ENCODE measurements around the gene TMEM135. TPM values are rescaled to one million over a fixed set of nuclear protein-coding genes. Genes with fewer than 3 reads are reported as not detected.

Gene TMEM135
- total and polyA plus RNA-seq, 2 donors (not counting 1 experiment from before 2014, with no cell fraction given): 2.7 to 19.5 TPM

GRCh38 chr11:87134524-87135106, 96.9 kb downstream of the TMEM135 start:
- Histone ChIP-seq H3K4me2 (replicated peaks; ENCODE audit: low read depth, low read length, poor library complexity, severe bottlenecking) (no peak overlapping the region), H3K79me2 (ENCODE audit: control insufficient read depth, insufficient read depth, low read length) (peaks cover 4% of the 10 kb centered on the region), H3K36me3 (replicated peaks in 1 of 2; ENCODE audit: control extremely low read depth in 1 of 2, control insufficient read depth in 1 of 2, extremely low read depth in 1 of 2, insufficient read depth in 2 of 2, low read length in 1 of 2) (peaks cover 0 to 1% of the 10 kb centered on the region in 2 experiments), H2AFZ (ENCODE audit: insufficient read depth, low read depth, low read length, poor library complexity, severe bottlenecking) (no peak overlapping the region), H3K27me3 (replicated peaks in 1 of 4; ENCODE audit: control extremely low read depth in 1 of 4, control insufficient read depth in 3 of 4, insufficient read depth in 4 of 4, low read length in 3 of 4) (no peaks in the 10 kb centered on the region), H3K27ac (ENCODE audit: low read length in 2 of 2) (no peak overlapping the region), H4K20me1 (ENCODE audit: control insufficient read depth, insufficient read depth, low read length, poor library complexity, severe bottlenecking) (no peaks in the 10 kb centered on the region), H3K4me1 (ENCODE audit: control insufficient read depth in 2 of 2, insufficient read depth in 2 of 2, low read length in 2 of 2) (no peaks in the 10 kb centered on the region), H3K9me3 (ENCODE audit: control extremely low read depth in 1 of 3, control insufficient read depth in 2 of 3, insufficient read depth in 1 of 3, low read length in 2 of 3) (peaks cover 0 to 3% (median 2%) of the 10 kb centered on the region in 3 donors), H3K4me3 (ENCODE audit: control extremely low read depth in 1 of 5, extremely low read depth in 1 of 5, insufficient read depth in 1 of 5, low read depth in 2 of 5, low read length in 4 of 5) (no peak overlapping the region), H3K9ac (ENCODE audit: low read length) (no peak overlapping the region)
- Mint-ChIP-seq H3K9me3 (ENCODE audit: insufficient read depth) (peaks cover 4% of the 10 kb centered on the region), H3K4me1 (no peaks in the 10 kb centered on the region), H3K4me3 (no peak overlapping the region), H3K27me3 (no peaks in the 10 kb centered on the region), H3K27ac (no peak overlapping the region)
- ATAC-seq (ENCODE audit: low read depth) (no peak), DNase-seq (no peak)
- no peak for TF ChIP-seq EZH2 (IDR thresholded peaks at IDR 0.05; ENCODE audit: borderline replicate concordance, insufficient read depth, low read depth, low read length, poor library complexity, severe bottlenecking)
- TF ChIP-seq CTCF (IDR thresholded peaks at IDR 0.05): no peak
- ChIA-PET POLR2A (no interaction called here), CTCF (no interaction called here)
- intact Hi-C loops (cut with micrococcal nuclease): no loop called here
- WGBS (ENCODE audit: insufficient coverage): 100% methylated on average over 1 of the region's 1 CpG

- H4K20me1 ChIP-seq (ENCODE audit: control insufficient read depth, insufficient read depth, low read length, poor library complexity, severe bottlenecking): no peaks in the 10 kb centered on the region
- peaks cover 4% of the 10 kb centered on the region for H3K79me2 ChIP-seq (ENCODE audit: control insufficient read depth, insufficient read depth, low read length)
- intact Hi-C loops (cut with micrococcal nuclease): no loop called here
- Mint-ChIP-seq H3K27me3 (no peaks in the 10 kb centered on the region), H3K27ac (no peak overlapping the region), H3K9me3 (ENCODE audit: insufficient read depth) (peaks cover 4% of the 10 kb centered on the region), H3K4me3 (no peak overlapping the region), H3K4me1 (no peaks in the 10 kb centered on the region)
- DNase-seq: no peak
- no peak overlapping the region for H3K9ac ChIP-seq (ENCODE audit: low read length)
- ATAC-seq (ENCODE audit: low read depth): no peak
- H3K4me2 ChIP-seq (replicated peaks; ENCODE audit: low read depth, low read length, poor library complexity, severe bottlenecking): no peak overlapping the region
- H3K4me3 ChIP-seq (ENCODE audit: control extremely low read depth in 1 of 5, extremely low read depth in 1 of 5, insufficient read depth in 1 of 5, low read depth in 2 of 5, low read length in 4 of 5): no peak overlapping the region
- peaks cover 0 to 1% of the 10 kb centered on the region in 2 experiments for H3K36me3 ChIP-seq (replicated peaks in 1 of 2; ENCODE audit: control extremely low read depth in 1 of 2, control insufficient read depth in 1 of 2, extremely low read depth in 1 of 2, insufficient read depth in 2 of 2, low read length in 1 of 2)
- peaks cover 2 to 4% (median 3%) of the 10 kb centered on the region in 3 donors for H3K9me3 ChIP-seq (ENCODE audit: control extremely low read depth in 1 of 3, control insufficient read depth in 2 of 3, insufficient read depth in 1 of 3, low read length in 2 of 3)
- H3K27me3 ChIP-seq (replicated peaks in 1 of 4; ENCODE audit: control extremely low read depth in 1 of 4, control insufficient read depth in 3 of 4, insufficient read depth in 4 of 4, low read length in 3 of 4): no peaks in the 10 kb centered on the region
- TF ChIP-seq EZH2 (IDR thresholded peaks at IDR 0.05; ENCODE audit: borderline replicate concordance, insufficient read depth, low read depth, low read length, poor library complexity, severe bottlenecking) (no peak), CTCF (IDR thresholded peaks at IDR 0.05) (no peak)
- CTCF ChIA-PET: interaction anchor here (0.9 kb wide), 1 partner anchor 39 kb away, joined by 4 read pairs; no protein-coding TSS in a partner anchor
- WGBS (ENCODE audit: insufficient coverage): no CpG with 5 or more reads among the region's 1 CpG
- H3K4me1 ChIP-seq (ENCODE audit: control insufficient read depth in 2 of 2, insufficient read depth in 2 of 2, low read length in 2 of 2): no peaks in the 10 kb centered on the region
- no peak overlapping the region for H3K27ac ChIP-seq (ENCODE audit: low read length in 2 of 2)
- no peak overlapping the region for H2AFZ ChIP-seq (ENCODE audit: insufficient read depth, low read depth, low read length, poor library complexity, severe bottlenecking)
- POLR2A ChIA-PET: no interaction called here
Measured at GRCh38 chr11:87136236-87136635, 98.5 kb downstream of the TMEM135 start.
